Measurements from ENCODE around the gene GPS1. TPM values are rescaled to one million over a fixed set of nuclear protein-coding genes. Genes with fewer than 3 reads are reported as not detected.

Gene GPS1
- total RNA-seq, 1 donor from 2014 or later: 94.7 TPM

DNA sequence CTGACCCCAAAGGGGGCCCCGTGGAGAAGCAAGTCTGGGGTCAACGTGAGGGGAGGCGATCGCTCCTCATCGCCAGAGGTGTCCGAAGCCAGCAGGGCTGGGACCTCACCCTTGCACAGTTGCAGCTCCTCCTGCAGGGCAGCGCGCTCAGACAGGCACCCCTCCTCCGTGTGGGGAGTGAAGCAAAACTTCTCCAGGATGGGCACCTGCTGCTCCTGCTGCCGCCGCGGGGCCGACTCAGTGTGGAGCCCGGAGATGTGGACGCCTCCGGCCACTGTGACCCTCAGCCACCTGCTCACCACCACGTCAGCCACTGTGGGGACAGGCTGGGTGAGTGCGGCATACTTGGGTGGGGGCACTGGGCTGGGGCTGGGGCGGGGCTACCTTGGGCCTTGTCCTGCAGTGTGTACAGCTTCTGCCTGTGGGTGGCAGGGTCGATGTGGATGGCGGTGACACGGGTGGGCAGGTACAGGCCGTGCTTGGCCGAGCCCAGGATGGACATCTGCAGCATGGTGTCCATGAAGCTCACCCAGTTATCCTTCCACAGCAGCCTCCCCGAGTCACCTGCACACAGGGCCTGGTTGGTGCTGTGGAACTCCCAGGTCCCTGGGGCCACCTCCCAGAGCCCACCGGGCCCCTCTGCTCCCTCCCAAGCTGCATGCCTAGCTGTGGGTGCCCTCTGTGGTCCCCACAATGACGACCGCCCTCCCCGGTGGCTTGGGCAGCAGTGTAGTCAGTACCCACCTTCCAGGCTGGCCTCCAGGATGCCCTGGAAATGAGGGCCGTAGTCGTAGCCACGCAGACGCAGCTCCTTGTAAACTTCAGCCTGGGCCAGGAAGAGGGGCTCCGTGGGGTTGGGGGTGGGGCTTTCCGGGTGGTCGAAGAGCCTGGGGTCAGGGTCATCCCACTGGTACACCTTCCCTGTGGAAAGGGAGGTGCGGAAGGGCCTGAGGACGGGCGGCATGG lies 35.5 kb downstream of the GPS1 start:
- no peaks in the 10 kb centered on the region for H3K4me1 Mint-ChIP-seq
- no peak for DNase-seq
- TF ChIP-seq, protein P1, sequence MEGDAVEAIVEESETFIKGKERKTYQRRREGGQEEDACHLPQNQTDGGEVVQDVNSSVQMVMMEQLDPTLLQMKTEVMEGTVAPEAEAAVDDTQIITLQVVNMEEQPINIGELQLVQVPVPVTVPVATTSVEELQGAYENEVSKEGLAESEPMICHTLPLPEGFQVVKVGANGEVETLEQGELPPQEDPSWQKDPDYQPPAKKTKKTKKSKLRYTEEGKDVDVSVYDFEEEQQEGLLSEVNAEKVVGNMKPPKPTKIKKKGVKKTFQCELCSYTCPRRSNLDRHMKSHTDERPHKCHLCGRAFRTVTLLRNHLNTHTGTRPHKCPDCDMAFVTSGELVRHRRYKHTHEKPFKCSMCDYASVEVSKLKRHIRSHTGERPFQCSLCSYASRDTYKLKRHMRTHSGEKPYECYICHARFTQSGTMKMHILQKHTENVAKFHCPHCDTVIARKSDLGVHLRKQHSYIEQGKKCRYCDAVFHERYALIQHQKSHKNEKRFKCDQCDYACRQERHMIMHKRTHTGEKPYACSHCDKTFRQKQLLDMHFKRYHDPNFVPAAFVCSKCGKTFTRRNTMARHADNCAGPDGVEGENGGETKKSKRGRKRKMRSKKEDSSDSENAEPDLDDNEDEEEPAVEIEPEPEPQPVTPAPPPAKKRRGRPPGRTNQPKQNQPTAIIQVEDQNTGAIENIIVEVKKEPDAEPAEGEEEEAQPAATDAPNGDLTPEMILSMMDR (IDR thresholded peaks at IDR 0.05): no peak
- no peak for ATAC-seq (ENCODE audit: low read depth)
- H3K9me3 Mint-ChIP-seq: no peaks in the 10 kb centered on the region
- H3K27me3 Mint-ChIP-seq: no peaks in the 10 kb centered on the region
- H3K4me3 Mint-ChIP-seq: no peak overlapping the region
- H3K36me3 Mint-ChIP-seq (ENCODE audit: low read depth): peaks cover 61% of the 10 kb centered on the region
- H3K27ac Mint-ChIP-seq: no peak overlapping the region
- ChIA-PET POLR2A (interaction anchor here (0.5 to 1.4 kb wide), 2 partner anchors 50 to 92 kb away, joined by 3 read pairs; partner anchors contain the start of gene DCXR), CTCF (no interaction called here)
- intact Hi-C loops (cut with micrococcal nuclease): no loop called here

DNA sequence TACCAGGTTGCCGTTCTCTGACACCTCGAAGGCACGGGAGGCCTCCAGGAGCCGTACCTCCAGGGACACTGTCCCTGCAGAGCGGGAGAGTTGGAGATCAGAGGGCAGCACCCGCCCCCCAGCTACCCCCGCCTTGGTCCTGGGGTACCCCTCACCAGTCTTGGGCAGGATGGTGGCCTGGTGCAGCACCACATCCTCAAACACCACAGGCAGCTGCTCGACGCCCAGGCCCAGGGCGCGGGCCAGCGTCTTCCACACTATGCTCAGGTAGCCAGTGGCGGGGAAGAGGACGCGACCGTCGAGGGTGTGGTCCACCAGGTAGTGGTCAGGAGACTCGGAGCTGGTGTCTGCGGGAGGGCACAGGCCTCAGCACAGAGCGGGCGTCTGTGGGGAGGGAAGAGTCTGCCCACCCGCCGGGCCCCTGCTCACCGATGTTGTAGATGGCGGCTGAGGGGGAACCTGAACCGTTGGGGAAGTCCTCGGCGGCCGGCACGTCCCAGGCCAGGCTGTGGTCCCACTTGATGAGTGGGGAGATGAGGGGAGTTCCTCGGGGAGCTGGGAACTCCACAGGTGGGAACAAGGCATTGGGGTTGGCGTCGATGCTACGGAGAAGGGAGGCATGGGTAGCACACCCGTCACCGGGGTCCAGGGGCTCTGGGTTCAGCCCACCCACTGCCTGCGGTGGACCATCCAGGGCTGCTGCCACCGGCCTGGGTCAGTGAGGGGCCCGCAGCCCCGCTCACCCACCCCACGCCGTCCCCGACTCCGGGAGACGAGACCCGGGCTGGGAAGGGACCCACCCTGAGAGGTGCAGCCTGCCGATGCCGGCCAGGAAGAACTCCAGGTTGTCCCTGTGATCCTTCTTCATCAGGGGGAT lies 36.5 kb downstream of the GPS1 start:
- Mint-ChIP-seq H3K27ac (no peak overlapping the region), H3K4me1 (no peaks in the 10 kb centered on the region), H3K27me3 (no peaks in the 10 kb centered on the region), H3K4me3 (no peak overlapping the region), H3K9me3 (no peaks in the 10 kb centered on the region), H3K36me3 (ENCODE audit: low read depth) (peaks cover 57% of the 10 kb centered on the region)
- DNase-seq (no peak), ATAC-seq (ENCODE audit: low read depth) (no peak)
- POLR2A ChIA-PET: interaction anchor here (0.6 to 1.4 kb wide), 3 partner anchors 14 to 91 kb away, joined by 3 to 6 read pairs (median 4); partner anchors contain the start of gene DCXR
- TF ChIP-seq, protein P1 (IDR thresholded peaks at IDR 0.05): no peak
- intact Hi-C loops (cut with micrococcal nuclease): no loop called here
- CTCF ChIA-PET: no interaction called here

DNA sequence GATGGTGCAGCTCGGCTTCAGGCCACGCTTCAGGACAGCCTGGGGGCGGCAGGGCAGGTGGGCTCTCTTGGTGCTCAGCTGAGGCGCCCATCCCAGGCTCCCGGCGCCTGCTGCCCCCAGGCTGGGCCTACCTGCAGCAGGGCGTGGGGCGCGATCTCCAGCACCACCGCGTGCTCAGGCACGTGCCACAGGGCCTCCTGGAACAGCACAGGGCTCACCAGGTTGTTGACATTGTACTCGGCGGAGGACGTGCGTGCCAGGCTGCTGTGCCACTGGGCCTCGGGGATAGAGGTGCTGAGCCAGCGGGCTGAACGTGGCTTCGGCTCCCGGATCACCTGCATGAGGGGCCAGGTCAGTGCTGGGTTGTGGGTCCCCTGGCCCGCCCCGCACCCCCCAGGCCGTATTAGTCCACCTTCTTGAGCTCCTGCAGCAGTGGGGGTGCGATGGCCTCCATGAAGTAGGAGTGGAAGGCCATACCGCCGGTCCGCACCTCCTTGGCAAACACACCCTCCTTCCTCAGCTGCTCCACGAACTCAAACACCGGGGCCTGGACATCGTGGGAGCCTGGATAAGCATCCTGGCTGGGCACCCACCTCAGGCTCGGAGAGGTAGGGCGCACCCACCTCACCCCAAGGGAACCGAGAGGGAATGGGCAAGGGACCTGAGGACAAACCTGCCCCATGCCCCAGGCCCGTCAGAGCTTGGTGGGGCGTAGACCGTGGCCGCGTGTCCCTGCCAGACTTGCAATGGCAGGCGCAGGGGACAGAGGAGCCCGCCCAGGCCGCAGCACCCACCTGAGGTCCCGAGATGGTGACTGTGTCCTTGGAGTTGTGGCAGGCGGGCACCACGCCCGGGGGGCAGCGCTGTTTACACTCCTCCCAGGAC lies 37.4 kb downstream of the GPS1 start:
- H3K9me3 Mint-ChIP-seq: no peaks in the 10 kb centered on the region
- CTCF ChIA-PET: no interaction called here
- ATAC-seq (ENCODE audit: low read depth) (no peak), DNase-seq (no peak)
- H3K4me3 Mint-ChIP-seq: no peak overlapping the region
- intact Hi-C loops (cut with micrococcal nuclease): no loop called here
- H3K27ac Mint-ChIP-seq: no peak overlapping the region
- peaks cover 54% of the 10 kb centered on the region for H3K36me3 Mint-ChIP-seq (ENCODE audit: low read depth)
- no peaks in the 10 kb centered on the region for H3K4me1 Mint-ChIP-seq
- TF ChIP-seq, protein P1 (IDR thresholded peaks at IDR 0.05): no peak
- H3K27me3 Mint-ChIP-seq: no peaks in the 10 kb centered on the region
- POLR2A ChIA-PET: interaction anchor here (0.6 to 1.0 kb wide), 3 partner anchors 9 to 90 kb away, joined by 3 to 6 read pairs (median 4); partner anchors contain the start of gene FASN

DNA sequence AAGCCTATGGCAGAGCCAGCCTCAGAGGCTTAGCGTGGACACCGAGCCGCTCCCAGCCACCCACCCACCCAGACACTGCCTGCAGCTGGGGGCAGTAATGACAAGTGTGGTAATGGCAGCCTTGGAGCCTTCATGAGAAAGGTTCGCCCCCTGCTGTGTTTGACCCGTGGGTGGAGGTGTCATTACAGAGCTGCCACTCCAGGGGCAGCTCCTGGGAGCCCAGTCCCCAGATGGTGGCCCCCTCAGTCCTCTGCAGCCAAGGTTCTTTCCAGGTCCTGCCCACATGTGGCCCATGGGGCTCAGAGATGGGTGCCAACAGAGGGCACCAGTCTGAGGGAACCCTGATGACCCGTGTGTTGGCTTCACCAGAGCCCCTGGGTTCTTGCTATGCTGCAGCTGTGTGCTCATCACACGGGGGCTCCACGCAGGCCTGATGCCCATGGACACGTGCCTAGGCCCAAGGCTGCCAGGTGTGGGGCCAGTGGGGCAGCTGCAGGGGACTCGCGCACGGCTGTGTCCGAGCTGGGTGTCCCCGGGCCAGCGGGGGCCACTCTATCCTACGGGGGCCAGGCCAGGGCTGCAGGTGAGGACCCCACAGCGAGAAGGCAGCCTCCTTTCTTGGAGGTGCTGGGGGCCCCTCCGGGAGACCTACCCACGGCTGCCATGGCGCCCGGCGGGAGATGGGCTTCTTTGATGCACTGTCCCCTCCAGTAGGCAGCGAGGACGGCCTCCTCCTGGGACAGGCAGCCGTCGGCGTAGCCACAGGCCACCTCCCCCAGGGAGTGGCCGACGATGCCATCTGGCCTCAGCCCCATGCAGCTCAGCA lies 38.2 kb downstream of the GPS1 start:
- intact Hi-C loops (cut with micrococcal nuclease): loop anchor here (10.0 kb wide), 1 partner anchor 575 kb away; the partner anchor contains the start of gene ACTG1
- Mint-ChIP-seq H3K4me3 (no peak overlapping the region), H3K36me3 (ENCODE audit: low read depth) (peaks cover 48% of the 10 kb centered on the region), H3K27me3 (no peaks in the 10 kb centered on the region), H3K27ac (no peak overlapping the region), H3K4me1 (no peaks in the 10 kb centered on the region), H3K9me3 (no peaks in the 10 kb centered on the region)
- DNase-seq (no peak), ATAC-seq (ENCODE audit: low read depth) (no peak)
- ChIA-PET POLR2A (interaction anchor here (1.0 kb wide), 1 partner anchor 8 kb away, joined by 3 read pairs; the partner anchor contains the start of gene FASN), CTCF (no interaction called here)
- TF ChIP-seq, protein P1 (IDR thresholded peaks at IDR 0.05): no peak

Data from activated B cell treated with CpG ODN at 0.5 μM for 24 hours (primary cell).